NCI-H2107 treated with DMSO at 0.1 percent for 48 hours (cell line): Measurements from ENCODE around the gene NT5C1B.

Experiments
- DNase-seq: peaks from one replicate; lab custom pipeline; 2025; ENCODE audit not compliant: unreplicated experiment; lab: John Stamatoyannopoulos, UW

NT5C1B gene

DNA sequence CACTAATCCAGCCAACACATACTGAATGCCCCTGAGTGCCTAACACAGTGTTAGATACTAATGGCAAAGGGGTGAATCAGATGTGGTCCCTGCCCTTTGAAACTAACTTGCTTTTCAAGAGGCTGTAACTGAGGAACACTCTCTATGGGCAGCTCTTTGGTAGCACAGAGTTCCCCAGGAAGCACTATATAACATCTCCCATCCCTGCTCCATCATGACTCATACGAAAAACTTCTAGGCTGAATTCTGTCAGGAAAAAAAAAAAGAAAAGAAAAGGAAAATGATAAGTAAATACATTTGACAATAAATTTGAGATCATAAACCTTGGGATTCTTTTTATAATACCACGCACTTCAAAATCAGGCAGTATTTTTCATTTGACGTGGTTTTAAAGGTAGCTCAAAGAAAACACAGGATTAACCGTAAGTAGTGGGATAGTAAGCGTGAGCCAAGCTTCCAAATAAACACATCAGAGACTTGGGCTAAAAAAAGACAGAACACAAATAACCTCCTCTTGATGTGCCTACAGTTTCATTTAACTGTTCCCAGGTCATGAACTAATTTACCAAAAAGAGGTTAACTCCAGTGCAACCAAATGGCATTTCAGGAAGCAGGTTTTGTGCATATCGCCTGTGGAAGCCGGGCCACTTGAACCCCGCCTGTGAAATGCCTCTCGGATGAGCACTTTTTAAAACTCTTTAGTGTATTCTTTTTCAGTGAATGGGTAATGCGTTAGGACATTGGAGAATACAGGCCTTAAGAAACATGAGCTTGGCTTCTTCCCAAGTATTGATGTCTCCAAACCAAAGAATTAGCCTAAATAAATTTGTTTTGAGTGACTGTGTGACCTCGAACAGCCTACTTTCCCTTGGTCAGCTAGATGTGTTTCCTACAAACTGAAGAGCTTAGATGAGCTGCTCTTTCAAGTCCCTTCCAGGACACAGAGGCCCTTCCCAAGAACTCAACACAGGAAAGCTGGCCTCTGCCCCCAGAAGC, 71.0 kb downstream of the NT5C1B start:
- no peak for DNase-seq

DNA sequence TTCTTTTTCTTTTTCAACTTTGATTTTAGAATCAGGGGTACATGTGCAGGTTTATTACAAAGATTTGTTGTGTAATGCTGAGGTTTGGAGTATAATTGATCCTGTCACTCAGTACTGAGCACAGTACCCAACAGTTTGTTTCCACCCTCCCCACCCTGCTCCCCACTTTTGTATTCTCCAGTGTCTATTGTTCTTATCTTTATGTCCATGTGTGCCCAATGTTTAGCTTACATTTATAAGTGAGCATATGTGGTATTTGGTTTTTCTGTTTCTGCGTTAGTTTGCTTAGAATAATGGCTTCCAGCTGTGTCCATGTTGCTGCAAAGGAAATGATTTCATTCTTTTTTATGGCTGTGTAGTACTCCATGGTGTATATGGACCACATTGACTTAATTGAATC, 72.0 kb downstream of the NT5C1B start:
- DNase-seq: no peak

DNA sequence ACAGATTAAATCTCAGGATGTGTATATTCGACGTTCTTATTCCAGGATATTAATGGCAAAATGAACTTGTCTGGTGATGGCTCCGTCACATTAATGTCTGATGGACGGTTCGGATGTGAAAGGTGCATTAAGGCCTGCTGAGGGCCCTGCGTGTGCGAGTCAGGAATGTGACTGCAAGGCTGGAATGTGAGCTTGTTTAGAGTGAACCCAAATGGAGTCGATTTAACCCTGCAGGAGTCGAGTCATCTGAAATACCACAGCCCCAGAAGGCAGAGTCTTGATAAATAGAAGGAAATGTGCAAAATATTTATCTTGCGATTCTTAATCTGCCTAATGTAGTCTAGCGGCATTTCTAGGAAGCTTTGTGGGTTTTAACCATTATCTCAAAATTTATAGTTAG, 73.3 kb downstream of the NT5C1B start:
- DNase-seq: no peak

DNA sequence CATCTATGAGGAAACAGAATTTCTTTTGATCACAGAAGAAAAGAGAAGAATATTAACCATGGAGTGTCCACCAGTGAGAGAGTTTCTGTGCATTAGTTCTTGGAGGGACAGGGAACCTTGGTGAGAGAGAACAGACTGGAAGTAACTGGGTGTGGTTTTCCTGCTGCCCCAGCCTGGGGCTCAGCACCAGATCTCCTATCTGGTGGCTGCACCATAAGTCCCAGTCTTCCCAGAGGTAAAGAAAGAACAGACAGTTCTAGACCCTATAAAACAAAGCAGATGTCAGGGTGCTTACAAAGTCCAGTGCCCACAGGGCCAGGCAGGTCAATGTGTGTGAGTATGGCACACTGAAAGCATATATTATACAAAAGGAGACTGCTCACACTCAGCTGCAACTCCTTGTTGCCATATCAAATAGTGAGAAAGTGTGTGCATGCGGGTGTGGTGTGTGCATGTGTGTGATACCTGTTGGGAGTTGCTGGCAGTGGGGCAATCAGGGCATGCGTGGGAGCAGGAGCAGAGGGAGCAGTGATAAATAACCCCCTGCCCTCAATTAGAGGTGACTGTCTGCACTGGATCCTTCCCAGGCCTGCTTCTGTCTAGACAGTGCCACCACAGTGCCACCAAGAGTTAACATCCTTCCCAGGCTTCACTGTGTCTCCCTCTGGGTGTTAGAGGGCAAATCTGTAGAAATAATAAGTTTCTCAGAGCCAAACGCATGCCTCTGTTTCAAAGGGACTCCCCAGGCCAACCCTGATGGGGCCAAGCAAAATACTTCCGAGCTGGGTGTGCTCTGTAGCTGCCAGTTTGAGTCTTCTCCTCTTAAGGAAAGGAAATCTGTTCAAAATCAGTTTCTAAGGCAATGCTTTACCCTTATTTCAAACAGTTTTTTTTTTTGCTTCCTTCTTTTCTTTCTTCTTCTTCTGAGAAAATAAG, 74.6 kb downstream of the NT5C1B start:
- DNase-seq: no peak
